UCSD-AML1 (cell line): Measurements from ENCODE around the gene HACE1.
"Not testable (repeated sequence)": the region's sequence is repeated elsewhere in the genome, so short reads cannot be mapped to it uniquely, and the experiment has no call there.

ENCODE experiments used
- DNase-seq: peaks from one replicate; lab custom pipeline; 2025; ENCODE audit not compliant: unreplicated experiment; lab: John Stamatoyannopoulos, UW

Gene HACE1

GRCh38 chr6:104835782-104836181 is 23.9 kb downstream of the HACE1 start:
- DNase-seq: no peak

DNA sequence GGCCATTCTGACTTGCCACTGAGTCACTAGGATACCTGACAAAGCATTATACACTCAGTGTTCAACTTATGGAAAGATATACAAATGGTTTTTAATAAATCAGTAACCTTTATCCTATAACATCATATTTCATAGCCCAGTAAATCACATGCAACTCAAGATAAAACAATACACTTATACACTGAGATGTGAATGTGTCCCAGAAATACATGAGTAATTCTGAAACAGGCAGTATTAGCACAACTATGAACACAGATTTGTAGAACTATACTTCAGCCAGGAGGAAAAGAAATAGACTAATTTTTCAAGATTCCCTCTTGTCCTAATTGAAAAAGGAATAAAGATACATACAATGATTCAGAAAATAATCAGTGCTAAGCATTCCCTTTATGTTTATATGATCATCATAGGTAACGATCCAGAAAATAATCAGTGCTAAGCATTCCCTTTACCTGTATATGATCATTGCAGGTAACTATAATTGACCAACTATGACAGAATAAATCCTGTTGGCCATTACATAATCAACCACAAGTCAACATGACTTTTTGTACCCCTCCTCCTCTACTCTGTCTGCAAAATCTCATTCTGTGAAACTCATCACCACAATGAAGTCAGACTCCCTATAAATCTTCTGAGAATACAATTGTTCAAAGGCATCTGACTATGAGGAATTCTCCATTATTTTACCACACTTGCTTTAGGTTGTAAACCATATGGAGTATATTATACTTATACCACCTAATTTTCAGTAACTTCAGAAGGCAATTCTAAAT is 30.3 kb downstream of the HACE1 start:
- no peak for DNase-seq

GRCh38 chr6:104828478-104828877 is 31.2 kb downstream of the HACE1 start:
- no peak for DNase-seq

DNA sequence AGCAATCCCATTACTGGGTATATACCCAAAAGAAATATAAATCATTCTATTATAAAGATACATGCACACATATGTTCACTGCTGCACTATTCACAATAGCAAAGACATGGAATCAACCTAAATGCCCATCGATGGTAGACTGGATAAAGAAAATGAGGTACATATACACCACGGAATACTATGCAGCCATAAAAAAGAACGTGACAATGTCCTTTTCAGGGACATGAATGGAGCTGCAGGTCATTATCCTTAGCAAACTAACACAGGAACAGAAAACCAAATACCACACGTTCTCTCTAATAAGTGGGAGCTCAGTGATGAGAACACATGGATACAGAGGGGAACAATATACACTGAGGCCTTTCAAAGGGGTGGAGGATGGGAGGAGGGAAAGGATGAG is 38.9 kb downstream of the HACE1 start:
- DNase-seq: not testable (repeated sequence)

DNA sequence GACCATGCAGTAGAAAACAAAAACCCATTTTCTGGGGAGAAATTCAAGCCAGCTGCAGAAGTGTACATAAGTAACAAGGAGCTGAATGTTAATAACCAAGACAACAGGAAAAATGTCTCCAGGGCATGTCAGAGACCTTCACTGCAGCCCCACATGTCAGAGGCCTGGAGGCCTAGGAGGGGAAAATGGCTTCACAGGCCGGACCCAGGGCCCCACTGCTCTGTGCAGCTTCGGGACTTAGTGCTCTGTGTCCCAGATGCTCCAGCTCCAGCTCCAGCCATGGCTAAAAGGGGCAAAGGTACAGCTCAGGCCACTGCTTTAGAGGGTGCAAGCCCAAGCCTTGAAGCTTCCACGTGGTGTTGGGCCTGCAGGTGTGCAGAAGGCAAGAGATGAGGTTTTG is 43.6 kb downstream of the HACE1 start:
- no peak for DNase-seq

- DNase-seq: no peak
These were observed 45.0 kb downstream of the HACE1 start for GRCh38 chr6:104814743-104815142.

DNA sequence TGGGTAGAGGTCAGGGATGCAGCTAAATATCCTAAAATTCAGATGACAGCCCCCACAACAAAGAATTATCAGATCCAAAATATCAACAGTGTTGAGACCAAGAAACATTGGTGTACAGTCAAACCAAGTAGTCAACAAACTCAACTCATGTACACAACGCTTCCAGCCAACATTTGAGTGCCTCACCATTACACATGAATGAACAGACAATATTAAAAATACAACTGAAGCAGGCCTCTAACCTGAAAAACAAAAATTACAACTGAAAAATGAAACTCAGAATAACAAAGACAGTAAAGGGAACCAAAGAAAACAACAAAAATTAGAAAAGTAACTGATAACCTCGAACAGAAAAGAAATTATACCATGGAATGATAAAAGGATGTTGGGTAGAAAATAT is 46.2 kb downstream of the HACE1 start:
- no peak for DNase-seq

- DNase-seq: no peak
These were observed 50.6 kb downstream of the HACE1 start for GRCh38 chr6:104809116-104809515.

DNA sequence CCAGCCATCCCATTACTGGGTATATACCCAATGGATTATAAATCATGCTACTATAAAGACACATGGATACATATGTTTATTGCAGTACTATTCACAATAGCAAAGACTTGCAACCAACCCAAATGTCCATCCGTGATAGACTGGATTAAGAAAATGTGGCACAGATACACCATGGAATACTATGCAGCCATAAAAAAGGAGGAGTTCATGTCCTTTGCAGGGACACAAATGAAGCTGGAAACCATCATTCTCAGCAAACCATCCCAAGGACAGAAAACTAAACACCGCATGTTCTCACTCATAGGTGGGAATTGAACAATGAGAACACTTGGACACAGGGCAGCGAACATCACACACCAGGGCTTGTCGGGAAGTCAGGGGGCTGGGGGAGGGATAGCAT is 54.4 kb downstream of the HACE1 start:
- not testable (repeated sequence) for DNase-seq

GRCh38 chr6:104799134-104799657 is 60.5 kb downstream of the HACE1 start:
- DNase-seq: no peak

DNA sequence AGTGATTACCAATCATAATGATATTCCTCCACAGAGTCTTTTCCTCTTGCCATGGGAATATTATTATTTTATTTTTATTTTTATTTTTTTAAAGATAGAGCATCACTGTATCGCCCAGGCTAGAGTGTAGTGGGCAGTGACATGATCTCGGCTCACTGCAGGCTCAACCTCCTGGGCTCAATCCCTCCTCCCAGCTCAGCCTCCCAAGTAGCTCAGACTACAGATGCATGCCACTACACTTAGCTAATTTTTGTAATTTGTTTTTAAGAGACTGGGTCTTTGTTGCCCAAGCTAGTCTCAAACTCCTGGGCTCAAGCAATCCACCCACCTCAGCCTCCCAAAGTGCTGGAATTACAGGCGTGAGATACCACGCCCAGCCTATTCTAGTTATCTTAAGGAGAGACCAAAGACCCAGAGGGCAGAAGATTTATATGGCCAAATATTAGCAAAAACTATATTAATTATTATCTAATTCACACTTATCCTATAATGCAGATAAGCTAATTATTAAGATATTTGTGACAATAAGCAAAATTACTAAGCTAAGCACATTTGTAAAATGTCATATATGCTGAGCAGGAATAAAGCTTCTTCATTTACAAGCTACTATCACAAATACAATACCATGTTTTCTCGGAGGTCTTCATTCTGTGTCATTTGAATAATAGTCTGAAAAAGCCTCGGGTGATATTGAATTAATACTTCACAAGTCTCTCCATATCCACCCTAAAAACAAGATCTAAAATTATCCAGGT is 63.5 kb downstream of the HACE1 start:
- DNase-seq: no peak

DNA sequence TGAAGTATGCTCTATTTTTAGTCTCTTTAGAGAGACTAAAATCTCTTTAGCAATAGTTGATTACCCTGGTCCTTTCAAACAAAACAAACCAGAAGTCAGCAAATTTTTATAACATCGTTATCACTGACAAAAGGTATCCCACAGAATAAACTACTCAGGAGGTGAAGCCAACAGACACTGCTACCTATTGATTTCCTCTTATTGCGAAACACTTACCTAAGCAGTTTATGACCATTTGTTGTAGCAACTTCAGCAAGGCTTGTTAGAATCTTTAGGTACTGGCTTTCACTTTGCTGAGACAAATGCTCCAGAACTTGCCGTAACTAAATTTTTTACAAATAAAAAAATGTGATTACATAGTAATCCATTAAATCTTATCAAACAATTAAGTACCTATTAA is 64.4 kb downstream of the HACE1 start:
- DNase-seq: no peak

DNA sequence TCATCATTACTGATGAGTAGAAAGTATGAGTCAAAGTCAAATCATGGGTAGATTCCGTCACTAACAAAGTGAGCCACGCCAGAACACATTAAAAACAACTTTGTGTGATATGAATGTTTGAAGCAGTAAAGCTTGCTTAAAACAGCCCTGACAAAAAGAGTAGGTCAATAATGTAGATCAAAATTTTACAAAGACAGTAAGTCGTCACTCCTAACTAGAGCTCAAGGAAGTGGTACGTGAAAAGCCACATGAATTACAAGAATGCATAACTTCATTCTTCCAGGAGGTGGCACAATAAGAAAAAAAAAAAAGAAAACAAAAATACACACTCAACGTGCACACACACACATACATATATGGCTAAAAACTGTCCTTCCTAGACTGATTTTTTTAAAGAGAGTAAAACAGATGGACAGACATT is 69.9 kb downstream of the HACE1 start:
- DNase-seq: no peak

- no peak for DNase-seq
These were observed 71.3 kb downstream of the HACE1 start for GRCh38 chr6:104788400-104788799.

- DNase-seq: no peak
These were observed 72.4 kb downstream of the HACE1 start for GRCh38 chr6:104787305-104787704.

DNA sequence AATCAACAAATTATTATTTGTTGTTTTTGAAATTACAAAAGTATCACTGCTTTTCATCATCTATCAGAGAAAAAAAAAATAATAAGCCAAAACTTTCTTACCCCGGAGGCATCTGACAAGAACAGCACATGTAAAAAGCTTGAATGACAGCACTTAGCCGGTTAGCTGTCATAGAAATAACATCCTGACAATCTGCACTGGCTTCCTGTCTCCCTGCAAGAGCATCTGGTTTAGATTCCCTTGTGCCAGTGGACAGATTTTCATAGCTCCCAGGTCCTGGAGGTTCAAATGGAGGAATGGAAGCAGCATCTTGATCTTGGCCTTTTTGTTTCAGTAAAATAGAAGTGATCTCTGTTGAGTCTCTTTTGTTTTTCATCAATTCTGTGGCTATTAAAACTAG is 74.8 kb downstream of the HACE1 start:
- no peak for DNase-seq

DNA sequence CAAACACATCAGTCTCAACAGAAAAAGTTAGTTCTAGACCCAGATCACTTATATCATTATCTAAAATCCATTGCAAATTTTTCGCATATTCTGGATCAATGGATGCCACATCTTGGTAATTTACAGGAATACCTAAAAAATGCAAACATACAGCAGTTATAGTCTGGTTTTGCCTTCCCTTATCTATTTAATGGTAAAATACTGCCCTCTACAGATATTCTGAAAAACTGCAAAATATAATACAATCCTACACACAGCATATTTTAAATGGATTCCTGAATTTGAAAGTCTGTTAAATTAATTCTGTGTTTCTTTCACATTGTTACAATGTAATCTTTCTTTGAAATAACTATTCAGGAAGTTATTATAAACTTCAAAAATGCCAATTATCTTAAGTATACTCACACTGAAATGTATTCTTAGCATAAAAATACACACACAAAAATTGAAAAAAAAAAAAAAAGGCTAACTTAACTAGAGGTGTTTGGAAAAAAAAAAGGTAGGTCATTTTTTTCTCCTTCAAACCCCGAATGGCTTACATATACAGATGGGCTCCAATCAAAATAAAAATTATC is 88.4 kb downstream of the HACE1 start:
- no peak for DNase-seq

GRCh38 chr6:104768906-104769305 is 90.8 kb downstream of the HACE1 start:
- no peak for DNase-seq

GRCh38 chr6:104766595-104766994 is 93.1 kb downstream of the HACE1 start:
- no peak for DNase-seq

GRCh38 chr6:104754788-104755409 is 104.8 kb downstream of the HACE1 start:
- no peak for DNase-seq

DNA sequence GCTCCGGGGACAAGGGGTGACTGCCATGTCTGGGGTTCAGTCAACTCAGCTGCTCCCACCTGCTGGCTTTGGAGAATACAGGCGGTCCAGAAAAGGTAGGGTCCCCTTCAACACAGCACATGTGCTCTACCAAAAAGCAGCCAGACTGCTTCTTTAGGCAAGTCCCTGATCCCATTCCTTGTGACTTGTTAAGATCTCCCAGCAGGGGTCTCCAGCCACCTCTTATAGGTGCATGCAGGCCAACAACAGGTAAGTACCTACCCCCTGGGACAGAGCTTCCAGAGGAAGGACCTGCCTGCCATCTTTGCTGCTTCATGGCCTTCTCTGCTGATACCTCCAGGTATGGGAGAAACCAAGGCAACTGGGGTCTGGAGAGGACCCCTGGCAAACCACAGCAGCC is 106.5 kb downstream of the HACE1 start:
- DNase-seq: no peak
